ENCODE data around the gene PDE1C. TPM values are rescaled to one million over a fixed set of nuclear protein-coding genes. Genes with fewer than 3 reads are reported as not detected.

PDE1C gene
- total RNA-seq, 2 donors from 2014 or later: 2.1 to 4.0 TPM

DNA sequence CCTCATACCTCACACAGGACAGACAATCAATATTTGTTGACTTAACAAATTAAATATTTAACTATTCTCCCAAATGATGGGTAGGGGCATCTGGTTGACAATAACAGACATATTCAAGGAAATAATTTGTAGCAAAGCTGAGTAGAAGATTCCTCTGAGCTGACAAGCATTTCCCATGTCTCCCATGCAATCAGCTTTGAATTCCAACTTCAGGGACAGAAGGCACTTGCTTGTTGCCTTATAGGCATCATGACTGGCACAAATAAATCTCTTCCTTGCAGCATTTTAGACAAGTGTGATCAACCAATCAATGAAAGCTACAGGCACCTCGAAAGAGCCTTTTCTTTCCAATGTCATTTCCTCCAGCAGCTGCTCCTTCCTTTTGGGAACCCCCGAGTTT is 146.0 kb downstream of the PDE1C start:
- DNase-seq (no peak), ATAC-seq (no peak)
- intact Hi-C loops (cut with DNase I, micrococcal nuclease): no loop called here

- ATAC-seq (no peak), DNase-seq (no peak)
- intact Hi-C loops (cut with DNase I, micrococcal nuclease): no loop called here
Measured at GRCh38 chr7:31922848-31923247, 147.4 kb downstream of the PDE1C start.

- no peak for DNase-seq
- ATAC-seq: no peak
- intact Hi-C loops (cut with DNase I, micrococcal nuclease): no loop called here
Measured at GRCh38 chr7:31921047-31921446, 149.2 kb downstream of the PDE1C start.

GRCh38 chr7:31919678-31920369 is 150.4 kb downstream of the PDE1C start:
- no peak for ATAC-seq

DNA sequence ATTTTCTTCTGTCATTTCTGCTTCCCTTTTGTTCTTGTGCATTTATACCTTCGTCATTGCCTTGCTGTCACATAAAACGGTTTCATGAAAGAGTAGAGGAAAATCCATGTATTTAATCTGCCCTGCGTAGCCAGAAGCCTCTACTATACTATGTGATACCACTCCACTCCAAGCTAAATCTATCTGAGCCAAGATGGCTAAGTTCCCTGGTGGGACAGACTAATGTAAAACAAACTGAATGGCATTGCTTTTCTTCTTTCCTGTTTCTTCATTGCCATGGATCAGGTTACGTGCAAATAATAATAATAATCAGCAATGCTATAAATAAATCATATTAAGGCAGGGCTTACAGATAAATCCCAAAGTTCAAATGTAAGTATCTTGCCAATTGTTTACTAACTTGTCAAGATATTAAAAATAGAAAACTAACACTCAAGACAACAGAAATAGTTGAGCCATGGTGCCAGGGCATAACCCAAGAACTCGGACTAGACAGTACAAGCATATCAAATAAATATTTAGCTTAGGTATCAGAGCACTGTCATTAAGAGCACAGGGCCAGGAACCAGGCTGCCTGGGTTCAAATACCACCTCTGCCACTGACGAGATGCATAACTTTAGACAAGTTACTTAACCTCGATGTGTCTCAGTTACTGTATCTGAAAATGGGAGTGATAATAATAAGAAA is 151.4 kb downstream of the PDE1C start:
- no peak for DNase-seq
- no peak for ATAC-seq
- intact Hi-C loops (cut with DNase I, micrococcal nuclease): no loop called here

More at GRCh38 chr7:31919678-31920369, 150.4 kb downstream of the PDE1C start:
- DNase-seq: no peak
- intact Hi-C loops (cut with DNase I, micrococcal nuclease): no loop called here

DNA sequence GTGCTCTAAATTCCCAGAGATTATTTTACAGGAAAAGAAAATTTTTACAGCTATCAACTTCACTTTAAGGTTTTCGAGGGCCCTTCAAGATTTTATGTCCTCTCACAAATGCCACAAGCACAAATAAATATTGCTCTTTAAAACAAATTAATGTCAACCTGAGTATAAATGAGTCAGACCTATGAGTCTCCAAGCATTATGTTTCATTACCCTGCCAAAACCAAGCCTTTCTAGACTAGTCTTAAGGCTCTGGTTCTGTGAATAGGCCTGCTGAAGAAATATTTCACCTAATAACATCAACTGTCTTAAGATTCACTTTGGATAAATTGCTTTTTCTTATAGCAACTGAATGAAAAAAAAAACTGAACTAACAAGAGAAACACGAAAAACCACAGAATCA is 153.0 kb downstream of the PDE1C start:
- intact Hi-C loops (cut with DNase I, micrococcal nuclease): no loop called here
- ATAC-seq (no peak), DNase-seq (no peak)

GRCh38 chr7:31910191-31910590 is 160.0 kb downstream of the PDE1C start:
- DNase-seq: no peak
- intact Hi-C loops (cut with DNase I, micrococcal nuclease): no loop called here
- no peak for ATAC-seq

DNA sequence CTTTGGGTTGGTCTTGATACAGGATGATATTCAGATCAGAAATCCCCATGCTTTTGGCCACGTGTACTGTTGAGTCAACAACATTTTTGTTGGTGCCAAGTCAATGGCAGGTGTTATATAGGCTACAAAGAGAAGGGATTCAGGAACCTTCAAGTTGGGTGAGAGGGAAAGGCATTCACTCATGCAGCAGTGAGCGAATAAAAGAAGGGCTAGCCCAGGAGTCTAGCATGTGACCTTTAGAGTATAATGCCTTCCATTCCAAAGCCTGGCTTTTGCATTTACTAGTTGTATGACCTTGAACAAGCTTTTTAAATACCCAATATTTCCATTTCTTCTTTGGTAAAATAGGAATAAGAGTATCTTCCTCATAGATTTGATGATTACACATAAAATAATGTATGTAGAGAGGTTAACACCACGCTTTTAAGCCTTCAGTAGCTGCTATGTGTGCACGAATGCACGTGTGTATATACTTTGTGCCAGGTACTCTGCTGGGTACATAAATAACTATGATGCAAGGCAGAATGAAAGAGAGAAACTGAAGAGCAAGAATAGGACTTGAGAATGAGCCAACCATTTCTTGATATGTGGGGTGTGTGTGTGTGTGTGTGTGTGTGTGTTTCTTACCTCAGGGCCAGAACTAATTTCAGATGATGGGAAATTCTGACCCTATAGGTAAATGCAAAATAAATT is 163.6 kb downstream of the PDE1C start:
- no peak for DNase-seq
- no peak for ATAC-seq
- intact Hi-C loops (cut with DNase I, micrococcal nuclease): no loop called here

GRCh38 chr7:31903962-31904361 is 166.2 kb downstream of the PDE1C start:
- no peak for DNase-seq
- intact Hi-C loops (cut with DNase I, micrococcal nuclease): no loop called here
- ATAC-seq: no peak

DNA sequence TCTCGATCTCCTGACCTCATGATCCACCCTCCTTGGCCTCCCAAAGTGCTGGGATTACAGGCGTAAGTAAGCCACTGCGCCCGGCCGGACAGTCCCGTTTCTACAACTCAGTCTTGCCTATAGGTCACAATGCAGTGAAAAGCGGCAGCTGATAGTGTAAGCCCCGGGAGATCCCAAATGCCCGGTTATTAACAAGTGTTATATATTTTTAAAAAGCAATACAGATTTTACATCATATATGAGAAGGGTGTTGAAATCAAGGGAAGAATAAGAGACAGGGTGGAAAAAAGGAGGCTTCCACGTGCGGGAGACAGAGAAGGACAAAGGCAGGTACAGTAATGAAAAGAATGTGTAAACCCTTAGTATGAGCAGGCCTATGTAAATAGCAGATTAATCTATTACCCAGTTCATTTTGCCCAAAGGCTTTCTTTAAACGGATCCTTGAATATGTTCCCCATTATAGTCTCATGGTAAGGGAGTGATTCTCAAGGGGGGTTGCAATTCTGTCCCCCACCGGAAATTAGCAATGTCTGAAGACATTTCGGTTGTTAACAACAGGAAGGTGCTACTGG is 170.8 kb downstream of the PDE1C start:
- intact Hi-C loops (cut with DNase I, micrococcal nuclease): no loop called here

GRCh38 chr7:31896925-31897324 is 173.3 kb downstream of the PDE1C start:
- intact Hi-C loops (cut with DNase I, micrococcal nuclease): no loop called here
- ATAC-seq (no peak), DNase-seq (no peak)

More for the DNA sequence above, 170.8 kb downstream of the PDE1C start:
- ATAC-seq: no peak
- no peak for DNase-seq

- no peak for ATAC-seq
- DNase-seq: no peak
- intact Hi-C loops (cut with DNase I, micrococcal nuclease): no loop called here
Measured at GRCh38 chr7:31894308-31894707, 175.9 kb downstream of the PDE1C start.

- DNase-seq (no peak), ATAC-seq (no peak)
- intact Hi-C loops (cut with DNase I, micrococcal nuclease): no loop called here
Measured at GRCh38 chr7:31893365-31893764, 176.8 kb downstream of the PDE1C start.

DNA sequence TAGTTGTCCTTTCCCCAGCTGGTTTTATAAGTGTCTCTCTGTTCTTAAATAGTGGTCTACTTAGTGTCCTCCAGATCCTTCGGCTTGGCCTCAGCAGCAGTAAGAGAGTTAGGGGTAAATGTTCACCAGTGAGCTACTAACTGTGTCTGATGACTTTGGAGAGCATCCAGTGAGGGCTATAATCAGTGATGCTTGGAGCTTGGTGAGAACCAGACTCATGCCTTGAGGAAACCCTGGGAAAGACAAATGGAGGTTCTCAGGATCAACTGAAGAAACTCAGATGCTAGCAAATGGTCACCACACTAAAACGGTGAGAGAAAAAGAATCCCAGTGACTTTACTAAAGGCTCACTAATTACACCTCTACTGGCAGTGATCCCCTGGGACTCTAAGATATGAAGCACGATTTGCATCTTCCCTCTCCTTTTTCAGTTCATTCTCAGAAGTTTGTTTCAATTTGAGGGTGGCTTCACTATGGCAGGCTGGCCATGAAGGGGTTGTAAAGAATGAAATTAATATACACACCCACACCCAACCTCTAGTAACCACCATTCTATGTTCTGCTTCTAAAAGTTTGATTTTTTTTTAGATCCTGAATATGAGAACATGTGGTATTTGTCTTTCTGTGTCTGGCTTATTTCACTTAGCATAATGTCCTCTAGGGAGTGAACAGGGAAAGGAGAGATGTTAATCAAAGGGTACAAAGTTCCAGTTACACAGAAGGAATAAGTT is 177.9 kb downstream of the PDE1C start:
- intact Hi-C loops (cut with DNase I, micrococcal nuclease): no loop called here
- ATAC-seq (no peak), DNase-seq (no peak)

GRCh38 chr7:31890766-31891165 is 179.4 kb downstream of the PDE1C start:
- no peak for ATAC-seq
- intact Hi-C loops (cut with DNase I, micrococcal nuclease): no loop called here
- no peak for DNase-seq

DNA sequence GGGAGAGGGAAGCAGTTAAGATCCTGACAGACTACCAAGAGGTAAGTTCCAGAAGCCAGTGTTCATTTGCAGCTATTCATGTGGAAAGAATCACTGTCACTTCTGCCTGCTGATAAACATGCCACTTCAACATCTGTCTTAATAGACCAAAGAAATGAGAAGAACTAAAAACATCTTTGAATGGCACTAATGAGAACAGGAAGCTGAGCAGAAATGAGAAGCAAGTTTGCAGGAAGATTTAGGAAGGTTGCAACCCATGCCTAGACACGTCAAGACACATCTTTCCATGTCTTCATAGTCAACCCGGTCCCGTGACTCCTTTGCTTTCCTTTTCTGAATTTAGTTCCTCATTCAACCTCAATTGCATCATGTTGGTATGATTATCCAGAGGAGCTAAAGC is 180.0 kb downstream of the PDE1C start:
- ATAC-seq: no peak
- intact Hi-C loops (cut with DNase I, micrococcal nuclease): no loop called here
- DNase-seq: no peak

DNA sequence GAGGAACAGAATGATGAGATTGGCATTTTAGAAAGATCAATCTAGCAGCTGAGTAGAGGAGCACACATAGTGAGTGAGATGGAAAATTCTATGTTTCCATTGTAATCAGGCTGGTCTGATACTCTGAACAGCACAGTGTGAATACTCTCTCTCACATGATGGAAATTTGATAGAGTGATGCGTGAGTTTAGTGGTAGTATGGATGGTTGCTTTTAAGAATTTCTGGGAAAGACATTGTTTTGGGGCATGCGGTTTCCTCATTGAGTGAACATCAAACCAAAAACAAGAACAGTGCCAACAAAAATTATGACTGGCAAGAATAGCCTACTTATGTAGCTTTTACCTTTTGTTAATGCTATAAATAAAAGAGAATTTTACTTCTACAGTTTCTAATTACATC is 183.2 kb downstream of the PDE1C start:
- DNase-seq (no peak), ATAC-seq (no peak)
- intact Hi-C loops (cut with DNase I, micrococcal nuclease): no loop called here

DNA sequence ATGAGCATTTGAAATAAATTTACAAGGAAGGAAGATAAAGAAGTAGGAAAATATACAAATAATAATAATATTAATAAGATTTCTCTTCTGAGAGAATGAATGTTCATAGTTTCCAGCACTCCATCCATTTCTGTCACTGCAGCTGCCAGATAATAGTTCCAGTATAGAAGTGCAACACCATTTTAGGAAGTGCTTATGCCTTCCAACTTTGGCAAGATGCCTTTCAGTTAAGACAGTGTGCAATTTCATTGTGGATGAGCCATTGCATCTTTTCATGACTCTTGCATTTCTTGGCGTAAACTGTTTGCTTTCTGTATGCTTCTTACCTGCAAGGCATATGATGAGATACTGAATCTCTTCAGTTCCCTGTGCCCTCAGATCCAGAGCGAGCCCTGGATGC is 185.0 kb downstream of the PDE1C start:
- ATAC-seq (no peak), DNase-seq (no peak)
- intact Hi-C loops (cut with DNase I, micrococcal nuclease): no loop called here

- DNase-seq (no peak), ATAC-seq (no peak)
- intact Hi-C loops (cut with DNase I, micrococcal nuclease): no loop called here
Measured at GRCh38 chr7:31883761-31884164, 186.4 kb downstream of the PDE1C start.

Measured in left colon (tissue), 2 donors.